Panc1 (cell line): ENCODE results near the gene MAML3.

Source experiments
- CTCF ChIP-seq: fragments of 450-650 bp; IDR thresholded peaks from 2 replicates; pipeline ENCODE4 v1.5.1; 2017; ENCODE audit warnings: mild to moderate bottlenecking
- POLR2AphosphoS5 ChIP-seq: IDR thresholded peaks from 2 replicates; pipeline ENCODE4 v1.6.1; 2012; ENCODE audit warnings: mild to moderate bottlenecking, low read depth, low read length, moderate library complexity
- SIN3A ChIP-seq: IDR thresholded peaks from 2 replicates; pipeline ENCODE4 v1.6.1; 2012; ENCODE audit warnings: low read depth, mild to moderate bottlenecking, low read length, moderate library complexity, borderline replicate concordance; ENCODE audit not compliant: insufficient read depth

GRCh38 chr4:139736274-139736660 is 417.7 kb downstream of the MAML3 start:
- TF ChIP-seq CTCF (no peak), POLR2AphosphoS5 (no peak), SIN3A (no peak)
